Measurements from ENCODE around the gene TPRA1.

- TF ChIP-seq CTCF (IDR thresholded peaks at IDR 0.05): no peak
- TF ChIP-seq POLR2A (IDR thresholded peaks at IDR 0.05): no peak
These were observed 20.7 kb upstream of the TPRA1 start for GRCh38 chr3:127611251-127611650.
